Peyer's patch (tissue), 4 donors: ENCODE results near the gene POLE2. TPM values are rescaled to one million over a fixed set of nuclear protein-coding genes. Genes with fewer than 3 reads are reported as not detected.
A peak's percentile ranks its signal among the peaks of the same experiment; 100 is the strongest.
"Not testable (repeated sequence)": the region's sequence is repeated elsewhere in the genome, so short reads cannot be mapped to it uniquely, and the experiment has no call there.

Source experiments
- DNase-seq, 3 donors: peaks; one replicate each; pipeline ENCODE4 v3.0.0-alpha.2; 2017 to 2019
- H3K27ac ChIP-seq, 4 donors: fragments of 200-600 bp; sonication (generic); one replicate each; pipeline ENCODE4 v1.5.1; 2016 to 2019
- H3K27me3 ChIP-seq, 2 donors: fragments of 200-600 bp; sonication (generic); one replicate each; pipeline ENCODE4 v1.5.1; 2019
- H3K36me3 ChIP-seq, 3 donors: fragments of 200-600 bp; sonication (generic); one replicate each; pipeline ENCODE4 v1.5.1; 2016 to 2019
- H3K4me1 ChIP-seq, 4 donors: fragments of 200-600 bp; sonication (generic); one replicate each; pipeline ENCODE4 v1.5.1; 2016 to 2019
- H3K4me3 ChIP-seq, 4 donors: fragments of 200-600 bp; sonication (generic); 1 replicate in 3 of 4; 2 replicates in 1 of 4; pipeline ENCODE4 v1.5.1; 2016 to 2019; ENCODE audit warnings: mild to moderate bottlenecking in 1 of 4
- H3K9me3 ChIP-seq, 4 donors: fragments of 200-600 bp; sonication (generic); one replicate each; pipeline ENCODE4 v1.5.1; 2016 to 2019; ENCODE audit warnings: mild to moderate bottlenecking in 1 of 4
- POLR2A ChIP-seq, 2 donors: fragments of 450-650 bp; IDR thresholded peaks; one replicate each; pipeline ENCODE4 v1.5.1; 2017; ENCODE audit warnings: antibody characterized with exemption in 2 of 2, mild to moderate bottlenecking in 2 of 2, moderate library complexity in 2 of 2
- total RNA-seq, 4 donors: library from RNA; depleted of rRNA; stranded (reverse); fragments of >200 nt; gene quantifications; one replicate each; pipeline ENCODE4 v1.1.0, GENCODE V29; 2016
- TF ChIP-seq, protein P1 (sequence below), 6 experiments: fragments of 450-650 bp in 4 of 6; fragments of 200-600 bp in 2 of 6; sonication (generic) in 1 of 6; IDR thresholded peaks; one replicate each; pipeline ENCODE4 v1.5.1; 2017 to 2019; ENCODE audit warnings: antibody characterized with exemption in 6 of 6, mild to moderate bottlenecking in 3 of 6, moderate library complexity in 1 of 6

The POLE2 gene
- total RNA-seq, 4 donors from 2014 or later, result 2.5 to 10.7 (median 6.0) TPM

DNA sequence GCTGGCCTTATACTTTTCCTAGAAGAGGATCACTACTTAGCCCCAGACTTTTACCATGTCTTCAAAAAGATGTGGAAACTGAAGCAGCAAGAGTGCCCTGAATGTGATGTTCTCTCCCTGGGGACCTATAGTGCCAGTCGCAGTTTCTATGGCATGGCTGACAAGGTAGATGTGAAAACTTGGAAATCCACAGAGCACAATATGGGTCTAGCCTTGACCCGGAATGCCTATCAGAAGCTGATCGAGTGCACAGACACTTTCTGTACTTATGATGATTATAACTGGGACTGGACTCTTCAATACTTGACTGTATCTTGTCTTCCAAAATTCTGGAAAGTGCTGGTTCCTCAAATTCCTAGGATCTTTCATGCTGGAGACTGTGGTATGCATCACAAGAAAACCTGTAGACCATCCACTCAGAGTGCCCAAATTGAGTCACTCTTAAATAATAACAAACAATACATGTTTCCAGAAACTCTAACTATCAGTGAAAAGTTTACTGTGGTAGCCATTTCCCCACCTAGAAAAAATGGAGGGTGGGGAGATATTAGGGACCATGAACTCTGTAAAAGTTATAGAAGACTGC, 65.9 kb downstream of the POLE2 start:
- DNase-seq, result no peak
- Histone ChIP-seq H3K9me3 (no peaks in the 10 kb centered on the region), H3K36me3 (peaks cover 0 to 21% (median 0%) of the 10 kb centered on the region in 3 donors), H3K27ac (peak overlapping the region in 3 of 4 donors; percentile 94 to 98 (median 95)), H3K4me3 (peak overlapping the region; percentile 79 to 95 (median 87)), H3K4me1 (peaks cover 0 to 48% (median 14%) of the 10 kb centered on the region in 4 donors), H3K27me3 (no peaks in the 10 kb centered on the region)
- no peak for TF ChIP-seq POLR2A (IDR thresholded peaks at IDR 0.05)
- TF ChIP-seq, protein P1, sequence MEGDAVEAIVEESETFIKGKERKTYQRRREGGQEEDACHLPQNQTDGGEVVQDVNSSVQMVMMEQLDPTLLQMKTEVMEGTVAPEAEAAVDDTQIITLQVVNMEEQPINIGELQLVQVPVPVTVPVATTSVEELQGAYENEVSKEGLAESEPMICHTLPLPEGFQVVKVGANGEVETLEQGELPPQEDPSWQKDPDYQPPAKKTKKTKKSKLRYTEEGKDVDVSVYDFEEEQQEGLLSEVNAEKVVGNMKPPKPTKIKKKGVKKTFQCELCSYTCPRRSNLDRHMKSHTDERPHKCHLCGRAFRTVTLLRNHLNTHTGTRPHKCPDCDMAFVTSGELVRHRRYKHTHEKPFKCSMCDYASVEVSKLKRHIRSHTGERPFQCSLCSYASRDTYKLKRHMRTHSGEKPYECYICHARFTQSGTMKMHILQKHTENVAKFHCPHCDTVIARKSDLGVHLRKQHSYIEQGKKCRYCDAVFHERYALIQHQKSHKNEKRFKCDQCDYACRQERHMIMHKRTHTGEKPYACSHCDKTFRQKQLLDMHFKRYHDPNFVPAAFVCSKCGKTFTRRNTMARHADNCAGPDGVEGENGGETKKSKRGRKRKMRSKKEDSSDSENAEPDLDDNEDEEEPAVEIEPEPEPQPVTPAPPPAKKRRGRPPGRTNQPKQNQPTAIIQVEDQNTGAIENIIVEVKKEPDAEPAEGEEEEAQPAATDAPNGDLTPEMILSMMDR (IDR thresholded peaks at IDR 0.05), result no peak

DNA sequence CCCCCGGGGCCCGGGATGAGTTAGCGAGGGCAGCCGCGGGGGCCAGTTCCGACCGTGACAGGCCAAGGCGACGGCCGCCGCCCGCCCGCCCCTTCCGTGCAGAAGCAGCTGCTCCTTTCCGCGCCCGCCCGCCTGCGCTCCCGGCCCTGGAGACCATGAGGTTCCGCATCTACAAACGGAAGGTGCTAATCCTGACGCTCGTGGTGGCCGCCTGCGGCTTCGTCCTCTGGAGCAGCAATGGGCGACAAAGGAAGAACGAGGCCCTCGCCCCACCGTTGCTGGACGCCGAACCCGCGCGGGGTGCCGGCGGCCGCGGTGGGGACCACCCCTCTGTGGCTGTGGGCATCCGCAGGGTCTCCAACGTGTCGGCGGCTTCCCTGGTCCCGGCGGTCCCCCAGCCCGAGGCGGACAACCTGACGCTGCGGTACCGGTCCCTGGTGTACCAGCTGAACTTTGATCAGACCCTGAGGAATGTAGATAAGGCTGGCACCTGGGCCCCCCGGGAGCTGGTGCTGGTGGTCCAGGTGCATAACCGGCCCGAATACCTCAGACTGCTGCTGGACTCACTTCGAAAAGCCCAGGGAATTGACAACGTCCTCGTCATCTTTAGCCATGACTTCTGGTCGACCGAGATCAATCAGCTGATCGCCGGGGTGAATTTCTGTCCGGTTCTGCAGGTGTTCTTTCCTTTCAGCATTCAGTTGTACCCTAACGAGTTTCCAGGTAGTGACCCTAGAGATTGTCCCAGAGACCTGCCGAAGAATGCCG, 66.7 kb downstream of the POLE2 start:
- peaks cover 0 to 48% (median 14%) of the 10 kb centered on the region in 4 donors for H3K4me1 ChIP-seq
- no peaks in the 10 kb centered on the region for H3K9me3 ChIP-seq
- DNase-seq, result peak; percentile 66 to 86 (median 78)
- H3K27ac ChIP-seq, result peak overlapping the region; percentile 94 to 98 (median 96)
- H3K27me3 ChIP-seq, result no peaks in the 10 kb centered on the region
- peaks cover 0 to 27% (median 0%) of the 10 kb centered on the region in 3 donors for H3K36me3 ChIP-seq
- H3K4me3 ChIP-seq, result peak overlapping the region; percentile 79 to 95 (median 87)
- TF ChIP-seq, protein P1 (IDR thresholded peaks at IDR 0.05), result no peak
- no peak for TF ChIP-seq POLR2A (IDR thresholded peaks at IDR 0.05)

DNA sequence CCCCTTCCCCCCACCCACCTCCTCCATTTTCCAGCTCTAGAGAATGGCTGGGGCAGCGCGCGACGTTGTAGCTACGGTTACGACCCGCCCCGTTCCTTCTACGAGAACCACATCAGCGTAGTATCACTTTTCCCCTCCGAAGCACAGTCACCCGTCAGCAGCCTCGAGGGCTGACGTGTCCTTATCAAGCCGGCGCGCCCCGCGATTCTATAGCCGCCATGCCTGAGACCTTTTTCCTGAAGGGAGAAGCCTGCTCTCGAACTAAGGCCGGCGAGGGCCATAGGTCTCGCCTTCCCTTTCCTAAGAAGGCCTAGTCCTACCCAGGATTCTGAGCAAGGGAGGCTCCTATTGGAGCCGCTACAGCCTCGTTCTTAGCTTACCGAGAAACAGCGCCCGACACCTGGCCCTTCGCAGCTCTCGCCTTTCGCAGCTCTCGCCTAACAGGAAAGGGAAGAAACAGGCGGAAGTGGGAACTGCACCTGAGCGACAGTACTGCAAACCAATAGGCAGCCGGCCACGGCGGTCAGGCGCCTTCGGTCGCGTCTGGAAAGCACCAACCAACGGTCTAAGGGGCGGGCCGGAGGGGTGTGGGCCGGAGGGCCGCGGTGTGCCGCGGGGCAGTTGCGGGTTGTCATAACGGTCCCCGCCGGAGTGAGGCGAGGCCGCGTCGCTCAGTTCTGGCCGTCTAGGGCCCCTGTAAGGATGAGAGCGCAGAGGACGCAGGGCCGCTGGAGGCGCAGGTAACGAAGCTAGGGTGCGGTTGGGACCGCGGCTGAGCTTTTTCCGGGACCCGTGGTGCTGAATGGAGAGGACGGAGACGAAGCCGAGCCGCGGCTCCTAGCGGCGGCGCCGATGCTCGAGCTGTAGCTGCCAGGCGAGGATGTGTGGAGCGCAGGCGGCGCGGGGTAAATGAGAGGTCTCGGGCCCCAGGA, 67.6 kb downstream of the POLE2 start, which contains the start of the genes MGAT2 and RPL36AL:
TSS of gene MGAT2 (plus strand) at position 618 of the 932 bp plus-strand sequence. CDS start 470 bp downstream, outside the sequence.
TSS of gene RPL36AL (minus strand) at position 445 of the 932 bp plus-strand sequence. CDS start 1,522 bp downstream, outside the sequence.
- Histone ChIP-seq H3K4me1 (peaks cover 0 to 48% (median 14%) of the 10 kb centered on the region in 4 donors), H3K27ac (peak within 1 kb of the TSS; percentile 94 to 98 (median 96)), H3K9me3 (no peaks in the 10 kb centered on the region), H3K4me3 (peak within 1 kb of the TSS; percentile 79 to 95 (median 87)), H3K36me3 (peaks cover 0 to 19% (median 0%) of the 10 kb centered on the region in 3 donors), H3K27me3 (no peaks in the 10 kb centered on the region)
- TF ChIP-seq, protein P1 (IDR thresholded peaks at IDR 0.05), result peak in 5 of 6 experiments; percentile 15 to 58 (median 22)
- TF ChIP-seq POLR2A (IDR thresholded peaks at IDR 0.05), result peak; percentile 96 to 99
- DNase-seq, result peak; percentile 95 to 99 (median 99)

DNA sequence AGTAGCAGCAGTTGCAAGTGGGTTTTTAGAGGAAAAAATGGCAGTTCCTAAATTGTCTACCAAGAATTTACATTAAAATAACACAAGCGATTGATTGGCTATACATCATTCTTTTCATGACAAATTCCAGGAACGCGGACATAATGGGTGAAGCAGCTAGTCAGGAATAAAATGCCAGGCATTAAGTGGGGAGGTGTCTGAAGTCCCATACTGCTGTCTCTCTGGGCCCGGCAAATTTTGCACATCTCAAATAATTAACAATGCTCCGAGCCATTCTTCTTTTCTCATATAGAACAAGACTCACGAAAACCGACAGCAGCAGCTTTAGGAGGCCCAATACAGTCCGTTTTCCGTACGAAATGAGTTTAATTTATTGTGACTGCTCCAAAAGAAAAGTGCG, 68.3 kb downstream of the POLE2 start:
- no peak for DNase-seq

DNA sequence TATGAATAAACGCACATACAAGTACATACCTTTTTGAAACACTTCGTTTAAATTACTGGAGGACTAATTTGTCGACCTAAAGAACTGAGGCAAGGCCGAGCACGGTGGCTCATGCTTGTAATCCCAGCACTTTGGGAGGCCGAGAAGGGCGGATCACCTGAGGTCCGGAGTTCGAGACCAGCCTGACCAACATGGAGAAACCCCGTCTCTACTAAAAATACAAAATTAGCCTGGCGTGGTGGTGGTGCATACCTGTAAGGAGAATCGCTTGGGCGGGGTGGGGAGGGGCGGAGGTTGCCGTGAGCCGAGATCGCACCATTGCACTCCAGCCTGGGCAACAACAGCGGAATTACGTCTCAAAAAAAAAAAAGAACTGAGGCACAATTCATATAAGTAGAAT, 68.7 kb downstream of the POLE2 start:
- peak overlapping the region; percentile 79 to 95 (median 87) for H3K4me3 ChIP-seq
- not testable (repeated sequence) for DNase-seq, H3K9me3 ChIP-seq, H3K27me3 ChIP-seq
- peaks cover 0 to 42% (median 14%) of the 10 kb centered on the region in 4 donors for H3K4me1 ChIP-seq
- H3K27ac ChIP-seq, result peak overlapping the region in 3 of 4 donors; percentile 95 to 98 (median 98)
- peaks cover 0 to 17% (median 0%) of the 10 kb centered on the region in 3 donors for H3K36me3 ChIP-seq

More for the DNA sequence above, 68.3 kb downstream of the POLE2 start:
- Histone ChIP-seq H3K27ac (peak overlapping the region; percentile 94 to 98 (median 96)), H3K27me3 (no peaks in the 10 kb centered on the region), H3K4me3 (peak overlapping the region; percentile 79 to 95 (median 87)), H3K4me1 (peaks cover 0 to 47% (median 14%) of the 10 kb centered on the region in 4 donors), H3K9me3 (no peaks in the 10 kb centered on the region), H3K36me3 (peaks cover 0 to 17% (median 0%) of the 10 kb centered on the region in 3 donors)
- TF ChIP-seq, protein P1 (IDR thresholded peaks at IDR 0.05), result no peak
- TF ChIP-seq POLR2A (IDR thresholded peaks at IDR 0.05), result no peak
